ENCODE measurements around the gene MT1E.
"Not testable (repeated sequence)": the region's sequence is repeated elsewhere in the genome, so short reads cannot be mapped to it uniquely, and the experiment has no call there.

- TF ChIP-seq CTCF, POLR2A (IDR thresholded peaks at IDR 0.05): not testable (repeated sequence)
Observed at GRCh38 chr16:56672171-56672570, 46.6 kb downstream of the MT1E start.

All from testis (tissue), 2 donors.